ENCODE measurements around the gene TENM4. TPM values are rescaled to one million over a fixed set of nuclear protein-coding genes. Genes with fewer than 3 reads are reported as not detected.

TENM4 gene
- total RNA-seq, 4 donors from 2014 or later, result 1.1 to 2.7 (median 2.0) TPM

GRCh38 chr11:78925387-78925786 is 515.4 kb downstream of the TENM4 start:
- TF ChIP-seq CTCF (IDR thresholded peaks at IDR 0.05), result no peak

GRCh38 chr11:78922859-78923625 is 517.8 kb downstream of the TENM4 start:
- TF ChIP-seq POLR2A (IDR thresholded peaks at IDR 0.05) (no peak), CTCF (IDR thresholded peaks at IDR 0.05) (no peak)
- H3K9me3 ChIP-seq, result no peaks in the 10 kb centered on the region
- no peaks in the 10 kb centered on the region for H3K36me3 ChIP-seq
- no peak overlapping the region for H3K4me3 ChIP-seq
- no peak overlapping the region for H3K27ac ChIP-seq
- DNase-seq, result no peak
- no peaks in the 10 kb centered on the region for H3K4me1 ChIP-seq
- H3K27me3 ChIP-seq, result no peaks in the 10 kb centered on the region

More at GRCh38 chr11:78925387-78925786, 515.4 kb downstream of the TENM4 start:
- Histone ChIP-seq H3K27ac (no peak overlapping the region), H3K36me3 (no peaks in the 10 kb centered on the region), H3K9me3 (no peaks in the 10 kb centered on the region), H3K4me3 (no peak overlapping the region), H3K4me1 (no peaks in the 10 kb centered on the region), H3K27me3 (no peaks in the 10 kb centered on the region)
- DNase-seq, result no peak

GRCh38 chr11:78921509-78921908 is 519.3 kb downstream of the TENM4 start:
- no peaks in the 10 kb centered on the region for H3K36me3 ChIP-seq
- no peak overlapping the region for H3K27ac ChIP-seq
- no peaks in the 10 kb centered on the region for H3K27me3 ChIP-seq
- no peak for DNase-seq
- no peak overlapping the region for H3K4me3 ChIP-seq
- H3K9me3 ChIP-seq, result no peaks in the 10 kb centered on the region
- TF ChIP-seq CTCF (IDR thresholded peaks at IDR 0.05), result no peak
- no peak for TF ChIP-seq POLR2A (IDR thresholded peaks at IDR 0.05)
- H3K4me1 ChIP-seq, result no peaks in the 10 kb centered on the region

- Histone ChIP-seq H3K4me1 (no peaks in the 10 kb centered on the region), H3K4me3 (no peak overlapping the region), H3K27me3 (no peaks in the 10 kb centered on the region), H3K27ac (no peak overlapping the region), H3K36me3 (no peaks in the 10 kb centered on the region), H3K9me3 (no peaks in the 10 kb centered on the region)
- no peak for TF ChIP-seq POLR2A (IDR thresholded peaks at IDR 0.05)
- no peak for TF ChIP-seq CTCF (IDR thresholded peaks at IDR 0.05)
- DNase-seq, result no peak
These were observed 520.5 kb downstream of the TENM4 start for GRCh38 chr11:78920329-78920728.

- DNase-seq, result no peak
- Histone ChIP-seq H3K4me3 (no peak overlapping the region), H3K4me1 (no peaks in the 10 kb centered on the region), H3K9me3 (no peaks in the 10 kb centered on the region), H3K36me3 (no peaks in the 10 kb centered on the region), H3K27me3 (no peaks in the 10 kb centered on the region), H3K27ac (no peak overlapping the region)
- TF ChIP-seq POLR2A (IDR thresholded peaks at IDR 0.05) (no peak), CTCF (IDR thresholded peaks at IDR 0.05) (peak in 1 of 6 experiments; percentile 6)
These were observed 524.1 kb downstream of the TENM4 start for GRCh38 chr11:78916759-78917158.

Data from Peyer's patch (tissue), 4 donors.